Bronchial epithelial cell (primary cell): ENCODE data around the gene ADRB2. TPM values are rescaled to one million over a fixed set of nuclear protein-coding genes. Genes with fewer than 3 reads are reported as not detected.

Experiments used
- DNase-seq: peaks from one replicate; pipeline ENCODE4 v3.0.0-alpha.2; 2010; ENCODE audit warnings: low read depth
- FAIRE-seq: peaks from 2 replicates; lab custom pipeline; 2011; peaks lifted over from hg19 to GRCh38; lab: Jason Lieb, UNC
- H3K27me3 ChIP-seq: 2 replicates; pipeline ENCODE4 v1.5.1; 2011; ENCODE audit warnings: low read length; ENCODE audit not compliant: control insufficient read depth, insufficient read depth
- H3K36me3 ChIP-seq: 2 replicates; pipeline ENCODE4 v1.5.1; 2011; ENCODE audit warnings: low read length; ENCODE audit not compliant: control insufficient read depth, insufficient read depth
- H3K4me3 ChIP-seq: 2 replicates; pipeline ENCODE4 v1.5.1; 2011; ENCODE audit warnings: mild to moderate bottlenecking, low read depth, low read length, control low read depth
- total RNA-seq: library from RNA; depleted of rRNA; stranded (reverse); fragments of >200 nt; gene quantifications from 2 replicates; pipeline ENCODE4 v1.2.1, GENCODE V29; 2014
- TF ChIP-seq, protein P1 (sequence below): IDR thresholded peaks from 2 replicates; pipeline ENCODE4 v1.5.1; 2011; ENCODE audit warnings: mild to moderate bottlenecking, moderate library complexity, low read length, control low read depth, inconsistent platforms; ENCODE audit not compliant: insufficient read depth, severe bottlenecking

Gene ADRB2
- total RNA-seq, 1 donor from 2014 or later = 18.7 TPM

DNA sequence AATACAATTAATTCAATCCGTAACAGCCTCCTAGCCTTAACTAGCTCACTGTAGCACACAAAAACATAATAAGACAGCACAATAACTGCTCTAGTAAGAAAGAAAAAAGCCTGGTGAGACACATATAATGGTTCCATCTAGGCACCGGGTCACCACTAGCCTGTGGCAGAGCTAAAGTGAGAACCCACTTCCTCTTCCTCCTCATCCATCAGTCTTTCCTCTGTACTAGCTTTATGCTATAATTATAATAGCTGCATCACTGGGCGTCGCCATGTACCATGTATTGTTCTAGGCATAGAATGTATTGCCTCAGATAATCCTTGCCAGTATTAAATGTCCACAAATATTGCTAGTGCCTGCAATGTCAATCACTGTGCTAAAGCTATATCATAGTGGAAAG lies 23.1 kb downstream of the ADRB2 start:
- TF ChIP-seq, protein P1, sequence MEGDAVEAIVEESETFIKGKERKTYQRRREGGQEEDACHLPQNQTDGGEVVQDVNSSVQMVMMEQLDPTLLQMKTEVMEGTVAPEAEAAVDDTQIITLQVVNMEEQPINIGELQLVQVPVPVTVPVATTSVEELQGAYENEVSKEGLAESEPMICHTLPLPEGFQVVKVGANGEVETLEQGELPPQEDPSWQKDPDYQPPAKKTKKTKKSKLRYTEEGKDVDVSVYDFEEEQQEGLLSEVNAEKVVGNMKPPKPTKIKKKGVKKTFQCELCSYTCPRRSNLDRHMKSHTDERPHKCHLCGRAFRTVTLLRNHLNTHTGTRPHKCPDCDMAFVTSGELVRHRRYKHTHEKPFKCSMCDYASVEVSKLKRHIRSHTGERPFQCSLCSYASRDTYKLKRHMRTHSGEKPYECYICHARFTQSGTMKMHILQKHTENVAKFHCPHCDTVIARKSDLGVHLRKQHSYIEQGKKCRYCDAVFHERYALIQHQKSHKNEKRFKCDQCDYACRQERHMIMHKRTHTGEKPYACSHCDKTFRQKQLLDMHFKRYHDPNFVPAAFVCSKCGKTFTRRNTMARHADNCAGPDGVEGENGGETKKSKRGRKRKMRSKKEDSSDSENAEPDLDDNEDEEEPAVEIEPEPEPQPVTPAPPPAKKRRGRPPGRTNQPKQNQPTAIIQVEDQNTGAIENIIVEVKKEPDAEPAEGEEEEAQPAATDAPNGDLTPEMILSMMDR = no peak
- H3K4me3 ChIP-seq = no peak overlapping the region
- DNase-seq = no peak
- H3K27me3 ChIP-seq = no peaks in the 10 kb centered on the region
- no peak for FAIRE-seq
- peaks cover 7% of the 10 kb centered on the region for H3K36me3 ChIP-seq

DNA sequence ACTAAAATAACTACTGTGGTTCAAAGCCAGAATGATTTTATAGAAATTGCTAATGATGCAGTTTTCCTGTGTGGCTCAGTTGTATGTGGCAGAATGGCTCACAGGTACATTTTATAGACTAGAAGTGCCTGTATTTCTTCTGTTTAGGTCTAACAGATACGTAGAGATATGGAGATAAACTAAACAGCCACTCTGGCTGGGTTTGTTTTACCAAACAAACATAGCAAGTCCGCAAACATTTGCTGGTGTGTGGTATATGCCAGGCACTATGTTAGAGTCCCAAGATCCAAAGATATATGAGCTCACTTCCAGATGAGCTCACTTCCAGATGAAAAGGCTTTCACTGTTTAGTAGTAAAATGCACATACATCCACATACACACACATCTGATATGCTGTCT lies 24.4 kb downstream of the ADRB2 start:
- TF ChIP-seq, protein P1 = no peak
- FAIRE-seq (no peak), DNase-seq (no peak)
- H3K27me3 ChIP-seq = no peaks in the 10 kb centered on the region
- peaks cover 3% of the 10 kb centered on the region for H3K36me3 ChIP-seq
- no peak overlapping the region for H3K4me3 ChIP-seq

DNA sequence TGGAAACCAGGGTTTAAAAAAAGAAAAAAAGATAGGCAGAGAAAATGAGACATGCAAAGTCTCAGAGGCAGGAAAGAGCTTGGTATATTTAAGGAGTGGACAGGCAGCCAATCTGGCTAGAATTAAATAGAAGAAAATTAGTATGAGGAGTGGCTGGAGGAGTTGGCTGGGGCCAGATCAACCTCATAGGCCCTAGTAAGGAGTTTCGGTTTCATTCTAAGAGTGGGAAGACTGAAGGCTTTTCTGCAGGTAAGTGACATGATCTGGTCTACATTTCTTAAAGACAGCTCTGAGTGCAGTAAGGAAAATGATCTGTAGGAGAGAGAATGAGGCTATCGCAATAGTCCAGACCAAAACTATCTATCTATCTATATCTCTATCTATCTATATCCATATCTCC lies 27.5 kb downstream of the ADRB2 start:
- FAIRE-seq (no peak), DNase-seq (no peak)
- H3K36me3 ChIP-seq = peaks cover 2% of the 10 kb centered on the region
- no peak overlapping the region for H3K4me3 ChIP-seq
- no peaks in the 10 kb centered on the region for H3K27me3 ChIP-seq
- TF ChIP-seq, protein P1 = no peak

DNA sequence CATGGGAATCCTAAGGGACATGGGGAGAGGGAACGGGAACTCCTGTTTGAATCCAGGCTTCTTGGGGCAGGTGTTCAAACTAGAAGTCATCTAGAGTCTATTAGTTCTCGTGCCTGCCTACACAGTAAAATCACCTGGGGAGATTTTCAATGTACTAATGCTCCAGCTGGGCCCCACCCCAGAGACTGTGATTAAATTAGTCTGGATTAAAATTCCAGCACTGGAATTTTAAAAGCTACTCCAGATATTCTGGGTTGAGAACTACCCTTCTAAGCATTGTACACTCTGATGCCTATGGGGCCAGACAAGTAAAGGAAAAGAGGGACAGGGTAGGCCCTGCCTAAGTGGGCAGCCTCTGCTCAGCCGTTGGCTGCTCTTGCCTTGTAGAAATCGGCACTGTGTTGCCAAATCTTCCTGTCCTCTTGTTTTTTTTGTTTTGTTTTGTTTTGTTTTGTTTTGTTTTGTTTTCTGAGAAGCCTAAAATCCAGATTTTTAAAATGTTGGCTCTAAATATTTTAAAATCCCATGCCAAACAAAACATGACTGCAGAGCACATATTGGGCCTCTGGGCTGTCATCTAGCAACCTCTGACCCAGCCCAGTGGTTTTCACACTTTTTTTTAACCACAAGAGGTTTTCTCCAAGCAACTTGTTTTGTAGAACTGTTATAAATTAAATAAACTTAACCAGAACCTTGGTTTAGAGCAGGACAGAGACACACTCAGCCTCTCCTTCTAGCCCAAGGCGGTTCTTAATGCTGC lies 29.0 kb downstream of the ADRB2 start:
- no peak for DNase-seq
- H3K4me3 ChIP-seq = no peak overlapping the region
- no peaks in the 10 kb centered on the region for H3K27me3 ChIP-seq
- TF ChIP-seq, protein P1 = no peak
- H3K36me3 ChIP-seq = no peaks in the 10 kb centered on the region
- no peak for FAIRE-seq

DNA sequence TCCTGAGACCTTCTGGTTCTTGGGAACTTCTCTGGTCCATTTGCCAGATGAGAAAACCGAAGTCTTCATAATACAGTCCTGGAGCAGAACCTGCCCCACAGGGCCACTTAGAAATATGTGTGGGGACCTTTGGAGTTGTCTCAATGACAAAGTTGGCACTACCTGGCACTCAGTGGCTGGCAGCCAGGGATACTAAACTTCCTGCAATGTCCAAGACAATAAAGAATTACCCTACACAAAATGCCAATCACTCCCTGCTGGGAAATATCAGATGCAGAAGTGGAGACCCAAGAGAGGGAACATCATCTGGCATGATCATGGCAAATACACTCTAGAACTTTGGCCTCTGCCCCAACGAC lies 29.6 kb downstream of the ADRB2 start:
- no peaks in the 10 kb centered on the region for H3K36me3 ChIP-seq
- TF ChIP-seq, protein P1 = no peak
- no peak overlapping the region for H3K4me3 ChIP-seq
- FAIRE-seq (peak; percentile 75), DNase-seq (no peak)
- H3K27me3 ChIP-seq = no peaks in the 10 kb centered on the region

DNA sequence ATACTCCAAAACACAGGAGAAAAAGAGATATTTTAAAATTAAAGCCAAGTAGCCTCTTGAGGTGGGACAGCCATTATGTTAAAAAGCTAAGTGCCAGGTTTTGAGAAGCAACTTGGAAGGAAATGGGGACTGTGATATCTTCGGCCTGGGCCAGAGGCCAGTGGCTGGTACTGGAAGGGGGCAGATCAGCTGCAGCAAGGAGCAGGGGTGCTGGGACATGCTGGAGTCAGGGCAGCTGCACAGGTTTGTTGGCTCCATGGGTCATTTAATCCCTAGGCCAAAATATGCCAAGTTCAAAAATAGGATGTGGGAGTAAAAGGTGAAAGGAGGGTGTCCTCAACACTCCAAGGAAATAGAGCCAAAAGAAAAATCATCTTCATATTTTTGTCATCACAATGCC lies 30.0 kb downstream of the ADRB2 start:
- no peak overlapping the region for H3K4me3 ChIP-seq
- TF ChIP-seq, protein P1 = no peak
- H3K36me3 ChIP-seq = no peaks in the 10 kb centered on the region
- FAIRE-seq = no peak
- H3K27me3 ChIP-seq = no peaks in the 10 kb centered on the region
- no peak for DNase-seq
